ENCODE data around the gene ROR1. TPM values are rescaled to one million over a fixed set of nuclear protein-coding genes. Genes with fewer than 3 reads are reported as not detected.

The ROR1 gene
- total RNA-seq, 1 experiment from 2014 or later: 37.2 TPM

DNA sequence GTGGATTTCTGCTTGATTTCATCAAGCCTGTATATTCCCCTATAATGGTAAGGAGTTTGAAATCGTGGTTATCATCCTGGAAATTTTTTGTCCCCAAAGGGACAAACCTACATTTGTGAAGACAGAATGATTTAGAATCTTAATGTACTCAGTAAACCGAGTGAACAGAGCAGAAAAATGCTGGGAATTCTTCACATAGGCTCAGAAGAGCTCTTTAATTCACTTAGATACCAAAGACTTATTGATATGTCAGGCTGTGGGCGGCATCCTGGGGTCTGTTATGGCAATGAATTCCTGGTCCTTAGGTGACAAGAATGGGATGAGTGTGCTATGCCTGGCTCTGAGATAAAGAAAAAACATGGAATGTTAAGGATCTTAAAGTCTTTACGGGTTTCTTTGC lies 74.9 kb downstream of the ROR1 start:
- no peak overlapping the region for H3K4me3 Mint-ChIP-seq (ENCODE audit: unreplicated experiment)
- no peak for DNase-seq
- Histone ChIP-seq H3K4me3 (ENCODE audit: low read depth, low read length) (no peak overlapping the region), H3K9me3 (no peaks in the 10 kb centered on the region), H3K36me3 (ENCODE audit: control insufficient read depth, insufficient read depth, low read length) (no peaks in the 10 kb centered on the region), H3K27me3 (replicated peaks; ENCODE audit: control insufficient read depth, insufficient read depth, low read length) (no peaks in the 10 kb centered on the region), H3K4me1 (peaks cover 7% of the 10 kb centered on the region; the same call in 1 of the 2 replicates)
- intact Hi-C loops (cut with micrococcal nuclease; ENCODE audit: unreplicated experiment): no loop called here
- BruUV-seq (replicated peaks): no TSS peak
- peaks cover 8% of the 10 kb centered on the region for H3K4me1 Mint-ChIP-seq (ENCODE audit: low read depth, unreplicated experiment)
- no peaks in the 10 kb centered on the region for H3K27me3 Mint-ChIP-seq (ENCODE audit: insufficient read depth, unreplicated experiment)
- TF ChIP-seq CTCF (IDR thresholded peaks at IDR 0.05; ENCODE audit: insufficient read depth in 1 of 2, low read depth in 1 of 2, low read length in 1 of 2, severe bottlenecking in 1 of 2, unreplicated experiment in 1 of 2): no peak
- no peak overlapping the region for H3K27ac Mint-ChIP-seq (ENCODE audit: unreplicated experiment)
- H3K9me3 Mint-ChIP-seq (ENCODE audit: unreplicated experiment): no peaks in the 10 kb centered on the region
- POLR2A ChIA-PET: no interaction called here
- CTCF ChIA-PET: no interaction called here
- H3K36me3 Mint-ChIP-seq (ENCODE audit: insufficient read depth, unreplicated experiment): no peaks in the 10 kb centered on the region

- no TSS peak for BruUV-seq (replicated peaks)
- no peaks in the 10 kb centered on the region for H3K9me3 ChIP-seq
- H3K4me1 ChIP-seq: peaks cover 3% of the 10 kb centered on the region; the same call in 1 of the 2 replicates
- Mint-ChIP-seq H3K4me3 (ENCODE audit: unreplicated experiment) (no peak overlapping the region), H3K27me3 (ENCODE audit: insufficient read depth, unreplicated experiment) (no peaks in the 10 kb centered on the region), H3K36me3 (ENCODE audit: insufficient read depth, unreplicated experiment) (no peaks in the 10 kb centered on the region), H3K27ac (ENCODE audit: unreplicated experiment) (no peak overlapping the region), H3K9me3 (ENCODE audit: unreplicated experiment) (no peaks in the 10 kb centered on the region), H3K4me1 (ENCODE audit: low read depth, unreplicated experiment) (peaks cover 4% of the 10 kb centered on the region)
- TF ChIP-seq CTCF (IDR thresholded peaks at IDR 0.05; ENCODE audit: insufficient read depth in 1 of 2, low read depth in 1 of 2, low read length in 1 of 2, severe bottlenecking in 1 of 2, unreplicated experiment in 1 of 2): no peak
- ChIA-PET CTCF (no interaction called here), POLR2A (no interaction called here)
- H3K36me3 ChIP-seq (ENCODE audit: control insufficient read depth, insufficient read depth, low read length): no peaks in the 10 kb centered on the region
- no peak for DNase-seq
- no peaks in the 10 kb centered on the region for H3K27me3 ChIP-seq (replicated peaks; ENCODE audit: control insufficient read depth, insufficient read depth, low read length)
- intact Hi-C loops (cut with micrococcal nuclease; ENCODE audit: unreplicated experiment): no loop called here
- H3K4me3 ChIP-seq (ENCODE audit: low read depth, low read length): no peak overlapping the region
Measured at GRCh38 chr1:63849149-63849548, 75.3 kb downstream of the ROR1 start.

- ChIA-PET POLR2A (no interaction called here), CTCF (no interaction called here)
- DNase-seq: no peak
- no peak overlapping the region for H3K4me3 ChIP-seq (ENCODE audit: low read depth, low read length)
- H3K4me1 ChIP-seq: no peaks in the 10 kb centered on the region
- no peak for TF ChIP-seq CTCF (IDR thresholded peaks at IDR 0.05; ENCODE audit: insufficient read depth in 1 of 2, low read depth in 1 of 2, low read length in 1 of 2, severe bottlenecking in 1 of 2, unreplicated experiment in 1 of 2)
- no peaks in the 10 kb centered on the region for H3K27me3 Mint-ChIP-seq (ENCODE audit: insufficient read depth, unreplicated experiment)
- peaks cover 13% of the 10 kb centered on the region for H3K4me1 Mint-ChIP-seq (ENCODE audit: low read depth, unreplicated experiment)
- H3K27ac Mint-ChIP-seq (ENCODE audit: unreplicated experiment): no peak overlapping the region
- intact Hi-C loops (cut with micrococcal nuclease; ENCODE audit: unreplicated experiment): no loop called here
- peaks cover 10% of the 10 kb centered on the region for H3K36me3 Mint-ChIP-seq (ENCODE audit: insufficient read depth, unreplicated experiment)
- no peaks in the 10 kb centered on the region for H3K9me3 ChIP-seq
- H3K4me3 Mint-ChIP-seq (ENCODE audit: unreplicated experiment): no peak overlapping the region
- H3K9me3 Mint-ChIP-seq (ENCODE audit: unreplicated experiment): no peaks in the 10 kb centered on the region
- no peaks in the 10 kb centered on the region for H3K27me3 ChIP-seq (replicated peaks; ENCODE audit: control insufficient read depth, insufficient read depth, low read length)
- no TSS peak for BruUV-seq (replicated peaks)
- H3K36me3 ChIP-seq (ENCODE audit: control insufficient read depth, insufficient read depth, low read length): no peaks in the 10 kb centered on the region
Measured at GRCh38 chr1:63854091-63854490, 80.3 kb downstream of the ROR1 start.

Data from Caco-2 (cell line).